ENCODE measurements around the gene IGFBP2. TPM values are rescaled to one million over a fixed set of nuclear protein-coding genes. Genes with fewer than 3 reads are reported as not detected.

IGFBP2 gene
- total and polyA plus RNA-seq, 4 donors = 88.8 to 1,119 (median 352) TPM

GRCh38 chr2:216654528-216655052 lies 21.4 kb downstream of the IGFBP2 start:
- TF ChIP-seq CTCF (IDR thresholded peaks at IDR 0.05; ENCODE audit: low read depth, low read length, missing input control) (no peak), GABPA (IDR thresholded peaks at IDR 0.05 in 1 of 2, conservative IDR thresholded peaks at IDR 0.05 in 1 of 2) (no peak), FOXA2 (IDR thresholded peaks at IDR 0.05) (no peak), YY1 (IDR thresholded peaks at IDR 0.05) (no peak), REST (IDR thresholded peaks at IDR 0.05) (no peak), JUND (IDR thresholded peaks at IDR 0.05) (peak in 1 of 2 donors; percentile 42), SP1 (IDR thresholded peaks at IDR 0.05) (peak; percentile 51), RXRA (IDR thresholded peaks at IDR 0.05) (peak; percentile 9 to 86), NR2F2 (IDR thresholded peaks at IDR 0.05) (peak; percentile 40), FOXA1 (IDR thresholded peaks at IDR 0.05) (no peak), HNF4G (IDR thresholded peaks at IDR 0.05) (peak; percentile 9), HNF4A (conservative IDR thresholded peaks at IDR 0.05) (peak in 1 of 2 donors; percentile 66), TAF1 (conservative IDR thresholded peaks at IDR 0.05) (no peak), ZBTB33 (IDR thresholded peaks at IDR 0.05) (no peak), RAD21 (IDR thresholded peaks at IDR 0.05) (no peak), EGR1 (IDR thresholded peaks at IDR 0.05; ENCODE audit: low read depth in 2 of 2) (no peak)
- TF ChIP-seq, protein P1, sequence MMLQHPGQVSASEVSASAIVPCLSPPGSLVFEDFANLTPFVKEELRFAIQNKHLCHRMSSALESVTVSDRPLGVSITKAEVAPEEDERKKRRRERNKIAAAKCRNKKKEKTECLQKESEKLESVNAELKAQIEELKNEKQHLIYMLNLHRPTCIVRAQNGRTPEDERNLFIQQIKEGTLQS (IDR thresholded peaks at IDR 0.05) = peak; percentile 60
- TF ChIP-seq, protein P2, sequence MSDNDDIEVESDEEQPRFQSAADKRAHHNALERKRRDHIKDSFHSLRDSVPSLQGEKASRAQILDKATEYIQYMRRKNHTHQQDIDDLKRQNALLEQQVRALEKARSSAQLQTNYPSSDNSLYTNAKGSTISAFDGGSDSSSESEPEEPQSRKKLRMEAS (IDR thresholded peaks at IDR 0.05) = no peak
- Histone ChIP-seq H3K27me3 (ENCODE audit: control insufficient read depth in 4 of 4, insufficient read depth in 4 of 4, low read length in 3 of 4) (no peaks in the 10 kb centered on the region), H3K9ac (ENCODE audit: low read depth in 1 of 2, low read length in 2 of 2) (no peak overlapping the region), H3K36me3 (ENCODE audit: control insufficient read depth in 4 of 4, insufficient read depth in 3 of 4, low read depth in 1 of 4, low read length in 3 of 4) (peaks cover 0 to 2% (median 0%) of the 10 kb centered on the region in 4 donors), H3K9me3 (ENCODE audit: control insufficient read depth in 4 of 4, low read length in 3 of 4) (no peaks in the 10 kb centered on the region), H3K27ac (ENCODE audit: low read depth in 1 of 2, low read length in 2 of 2) (no peak overlapping the region), H3K4me1 (ENCODE audit: control insufficient read depth in 4 of 4, insufficient read depth in 4 of 4, low read length in 3 of 4) (peaks cover 13 to 31% (median 23%) of the 10 kb centered on the region in 4 donors), H3K4me3 (ENCODE audit: low read depth in 1 of 3, low read length in 3 of 3) (no peak overlapping the region)
- 50% methylated on average over 2 of the region's 2 CpGs for WGBS
- no peak for DNase-seq (ENCODE audit: low spot score)
